ENCODE results near the gene TSPAN31.

The TSPAN31 gene

DNA sequence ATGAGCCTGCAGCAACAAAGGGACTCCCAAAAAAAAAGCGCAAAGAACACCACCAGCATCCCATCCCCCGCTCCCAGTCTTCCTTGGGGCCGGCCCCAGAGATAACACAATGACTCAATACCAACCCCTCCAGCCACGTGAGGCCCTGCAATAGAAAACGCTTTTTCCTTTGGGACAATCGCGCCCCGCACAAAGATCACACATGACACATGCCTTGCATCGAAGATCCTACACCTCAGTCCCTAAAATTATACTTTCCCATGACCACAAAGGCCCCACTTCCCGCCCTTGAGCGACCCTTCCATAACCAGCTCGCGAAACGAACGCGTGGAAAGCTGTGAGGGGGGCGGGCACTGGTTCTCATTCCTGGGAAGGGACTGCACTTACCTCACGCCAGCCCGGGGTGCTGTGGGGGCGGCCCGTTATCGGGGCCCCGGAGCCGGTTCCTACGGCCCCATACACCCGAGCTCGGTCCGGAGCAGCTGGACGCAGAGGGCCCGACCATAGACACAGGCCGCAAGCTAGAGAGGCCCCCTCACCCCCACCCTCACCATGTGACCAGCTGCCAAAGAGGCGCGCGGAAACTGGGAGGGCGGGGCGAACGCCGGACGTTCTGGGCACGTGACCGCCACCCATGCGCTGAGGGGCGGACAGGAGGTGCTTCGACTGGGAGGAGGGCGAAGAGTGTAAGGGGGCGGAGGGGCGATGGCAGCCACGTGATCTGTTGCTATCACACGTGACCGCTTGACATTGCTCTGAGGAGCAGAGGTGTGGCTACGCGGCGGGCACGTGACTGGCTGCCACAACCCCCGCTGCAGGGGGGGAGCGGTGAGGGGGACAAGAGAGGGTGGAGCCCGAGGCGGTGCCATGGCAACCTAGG is 7.2 kb downstream of the TSPAN31 start, which contains the start of gene CDK4 (continued):
- TF ChIP-seq IKZF3 (tag by site-specific recombination; IDR thresholded peaks at IDR 0.05) (no peak), ZNF426 (tag by site-specific recombination; IDR thresholded peaks at IDR 0.05) (no peak), ZNF280D (tag by site-specific recombination; IDR thresholded peaks at IDR 0.05) (no peak), PBX3 (CRISPR knock-in tag; IDR thresholded peaks at IDR 0.05) (no peak), ZNF19 (tag by site-specific recombination; IDR thresholded peaks at IDR 0.05; ENCODE audit: low read depth) (no peak), ZNF530 (tag by site-specific recombination; IDR thresholded peaks at IDR 0.05; ENCODE audit: low read depth) (no peak), ZNF843 (tag by site-specific recombination; IDR thresholded peaks at IDR 0.05) (peak; percentile 74; the same call in 1 of the 2 replicates), ZNF416 (tag by site-specific recombination; IDR thresholded peaks at IDR 0.05) (no peak), ZFP3 (tag by site-specific recombination; IDR thresholded peaks at IDR 0.05; ENCODE audit: low read depth) (no peak)
- TF ChIP-seq, protein P1, sequence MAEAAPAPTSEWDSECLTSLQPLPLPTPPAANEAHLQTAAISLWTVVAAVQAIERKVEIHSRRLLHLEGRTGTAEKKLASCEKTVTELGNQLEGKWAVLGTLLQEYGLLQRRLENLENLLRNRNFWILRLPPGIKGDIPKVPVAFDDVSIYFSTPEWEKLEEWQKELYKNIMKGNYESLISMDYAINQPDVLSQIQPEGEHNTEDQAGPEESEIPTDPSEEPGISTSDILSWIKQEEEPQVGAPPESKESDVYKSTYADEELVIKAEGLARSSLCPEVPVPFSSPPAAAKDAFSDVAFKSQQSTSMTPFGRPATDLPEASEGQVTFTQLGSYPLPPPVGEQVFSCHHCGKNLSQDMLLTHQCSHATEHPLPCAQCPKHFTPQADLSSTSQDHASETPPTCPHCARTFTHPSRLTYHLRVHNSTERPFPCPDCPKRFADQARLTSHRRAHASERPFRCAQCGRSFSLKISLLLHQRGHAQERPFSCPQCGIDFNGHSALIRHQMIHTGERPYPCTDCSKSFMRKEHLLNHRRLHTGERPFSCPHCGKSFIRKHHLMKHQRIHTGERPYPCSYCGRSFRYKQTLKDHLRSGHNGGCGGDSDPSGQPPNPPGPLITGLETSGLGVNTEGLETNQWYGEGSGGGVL (tag by site-specific recombination; IDR thresholded peaks at IDR 0.05), result peak; percentile 98

DNA sequence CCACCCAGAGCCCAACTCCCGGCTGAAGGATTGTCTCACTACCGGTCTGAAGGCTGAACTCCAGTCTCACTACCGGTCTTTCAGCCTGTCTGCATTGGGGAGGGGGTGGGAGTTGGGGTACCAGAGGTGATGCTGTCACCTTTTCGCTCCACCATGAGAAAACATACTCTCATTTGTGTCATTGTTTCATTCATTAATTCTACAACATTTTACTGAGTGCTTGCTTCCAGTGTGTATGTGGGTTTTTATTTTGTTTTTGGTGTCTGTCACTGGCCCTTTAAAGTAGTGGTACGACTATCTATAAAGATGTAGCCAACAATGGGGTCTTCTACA is 7.8 kb downstream of the TSPAN31 start:
- Histone ChIP-seq H3K9me3 (ENCODE audit: control insufficient read depth, insufficient read depth, low read depth, low read length) (no peaks in the 10 kb centered on the region), H3K4me3 (ENCODE audit: low read depth, low read length) (peak overlapping the region; percentile 15; the same call in 1 of the 2 replicates), H3K4me1 (ENCODE audit: control insufficient read depth, insufficient read depth, low read length) (peaks cover 16% of the 10 kb centered on the region), H3K36me3 (ENCODE audit: control insufficient read depth in 2 of 2, insufficient read depth in 1 of 2, low read length in 2 of 2) (peaks cover 22 to 47% of the 10 kb centered on the region in 2 experiments), H3K27ac (ENCODE audit: extremely low read depth, low read depth, low read length) (no peak overlapping the region)
- ChIA-PET CTCF (no interaction called here), POLR2A (interaction anchor here (0.9 to 1.2 kb wide), 6 partner anchors 14 to 294 kb away, joined by 3 to 6 read pairs (median 4); partner anchors contain the start of genes DDIT3, EEF1AKMT3 and METTL1)
- TF ChIP-seq PRDM10 (tag by site-specific recombination; IDR thresholded peaks at IDR 0.05) (peak; percentile 86), ZNF394 (tag by site-specific recombination; IDR thresholded peaks at IDR 0.05; ENCODE audit: borderline replicate concordance) (no peak), ZNF239 (tag by site-specific recombination; IDR thresholded peaks at IDR 0.05) (no peak), ZBTB8A (tag by site-specific recombination; IDR thresholded peaks at IDR 0.05) (peak; percentile 11; the same call in 1 of the 2 replicates), ZNF548 (tag by site-specific recombination; IDR thresholded peaks at IDR 0.05) (no peak), KLF7 (tag by site-specific recombination; IDR thresholded peaks at IDR 0.05; ENCODE audit: borderline replicate concordance) (no peak), GLI4 (tag by site-specific recombination; IDR thresholded peaks at IDR 0.05) (no peak), REPIN1 (tag by site-specific recombination; IDR thresholded peaks at IDR 0.05; ENCODE audit: low read depth) (0 out of 2 replicates have a peak, but pooled peaks have one; percentile 17), ZNF423 (tag by site-specific recombination; IDR thresholded peaks at IDR 0.05) (no peak), KLF17 (tag by site-specific recombination; IDR thresholded peaks at IDR 0.05) (0 out of 2 replicates have a peak, but pooled peaks have one; percentile 7), ZNF24 (tag by site-specific recombination; IDR thresholded peaks at IDR 0.05) (peak; percentile 3; the same call in 1 of the 2 replicates), OSR2 (tag by site-specific recombination; IDR thresholded peaks at IDR 0.05) (peak; percentile 3; the same call in 1 of the 2 replicates)
